RWPE1 (cell line): ENCODE measurements around the gene SETD4.

ENCODE experiments used
- CTCF ChIA-PET: fragments of 350-600 bp; sonication (Branson Sonifier 250); formaldehyde crosslinking; extraction: SDS; loops from one replicate; lab custom pipeline; 2021; lab: Yijun Ruan, JAX
- POLR2A ChIA-PET: fragments of 400-600 bp; formaldehyde crosslinking; extraction: SDS; loops from one replicate; lab custom pipeline; 2020; ENCODE audit warnings: antibody characterized with exemption; ENCODE audit not compliant: low non-redundant PET; lab: Yijun Ruan, JAX
- DNase-seq: peaks from one replicate; pipeline ENCODE4 v3.0.0; 2012; ENCODE audit warnings: low spot score
- H3K27ac ChIP-seq: fragments of 450-650 bp; 2 replicates; pipeline ENCODE4 v1.5.1; 2017
- TF ChIP-seq, protein P1 (sequence below): fragments of 450-650 bp; conservative IDR thresholded peaks from 2 replicates; pipeline ENCODE4 v1.5.1; 2017; ENCODE audit warnings: low read depth, mild to moderate bottlenecking

The SETD4 gene

DNA sequence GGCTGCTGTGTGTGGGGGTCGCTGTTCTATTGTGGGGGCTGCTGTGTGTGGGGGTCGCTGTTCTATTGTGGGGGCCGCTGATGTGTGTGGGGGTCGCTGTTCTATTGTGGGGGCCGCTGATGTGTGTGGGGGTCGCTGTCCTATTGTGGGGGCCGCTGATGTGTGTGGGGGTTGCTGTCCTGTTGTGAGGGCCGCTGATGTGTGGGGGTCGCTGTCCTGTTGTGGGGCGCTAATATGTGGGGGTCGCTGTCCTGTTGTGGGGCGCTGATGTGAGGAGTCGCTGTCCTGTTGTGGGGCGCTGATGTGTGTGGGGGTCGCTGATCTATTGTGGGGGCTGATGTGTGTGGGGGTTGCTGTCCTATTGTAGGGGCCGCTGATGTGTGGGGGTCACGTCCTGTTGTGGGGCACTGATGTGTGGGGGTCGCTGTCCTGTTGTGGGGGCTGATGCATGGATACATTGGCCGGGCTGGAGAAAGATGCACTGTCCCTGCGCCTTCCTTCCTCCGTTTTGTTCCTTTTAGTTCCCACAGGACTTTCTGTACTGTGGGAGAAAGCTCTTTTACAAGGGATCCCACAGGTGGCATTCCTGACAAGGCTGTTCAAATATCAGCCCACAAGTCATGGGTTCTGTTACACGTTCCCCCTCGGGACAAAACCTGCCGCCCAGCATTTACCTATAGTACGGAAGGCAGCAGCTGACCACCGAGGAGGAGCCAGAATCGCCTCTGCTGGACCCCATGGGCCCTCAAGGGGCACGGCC lies 27.5 kb downstream of the SETD4 start:
- POLR2A ChIA-PET, result no interaction called here
- CTCF ChIA-PET, result interaction anchor here (0.7 kb wide), 1 partner anchor 25 kb away, joined by 3 read pairs; no protein-coding TSS in a partner anchor
- H3K27ac ChIP-seq, result peak overlapping the region; percentile 31
- TF ChIP-seq, protein P1, sequence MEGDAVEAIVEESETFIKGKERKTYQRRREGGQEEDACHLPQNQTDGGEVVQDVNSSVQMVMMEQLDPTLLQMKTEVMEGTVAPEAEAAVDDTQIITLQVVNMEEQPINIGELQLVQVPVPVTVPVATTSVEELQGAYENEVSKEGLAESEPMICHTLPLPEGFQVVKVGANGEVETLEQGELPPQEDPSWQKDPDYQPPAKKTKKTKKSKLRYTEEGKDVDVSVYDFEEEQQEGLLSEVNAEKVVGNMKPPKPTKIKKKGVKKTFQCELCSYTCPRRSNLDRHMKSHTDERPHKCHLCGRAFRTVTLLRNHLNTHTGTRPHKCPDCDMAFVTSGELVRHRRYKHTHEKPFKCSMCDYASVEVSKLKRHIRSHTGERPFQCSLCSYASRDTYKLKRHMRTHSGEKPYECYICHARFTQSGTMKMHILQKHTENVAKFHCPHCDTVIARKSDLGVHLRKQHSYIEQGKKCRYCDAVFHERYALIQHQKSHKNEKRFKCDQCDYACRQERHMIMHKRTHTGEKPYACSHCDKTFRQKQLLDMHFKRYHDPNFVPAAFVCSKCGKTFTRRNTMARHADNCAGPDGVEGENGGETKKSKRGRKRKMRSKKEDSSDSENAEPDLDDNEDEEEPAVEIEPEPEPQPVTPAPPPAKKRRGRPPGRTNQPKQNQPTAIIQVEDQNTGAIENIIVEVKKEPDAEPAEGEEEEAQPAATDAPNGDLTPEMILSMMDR, result no peak
- no peak for DNase-seq

DNA sequence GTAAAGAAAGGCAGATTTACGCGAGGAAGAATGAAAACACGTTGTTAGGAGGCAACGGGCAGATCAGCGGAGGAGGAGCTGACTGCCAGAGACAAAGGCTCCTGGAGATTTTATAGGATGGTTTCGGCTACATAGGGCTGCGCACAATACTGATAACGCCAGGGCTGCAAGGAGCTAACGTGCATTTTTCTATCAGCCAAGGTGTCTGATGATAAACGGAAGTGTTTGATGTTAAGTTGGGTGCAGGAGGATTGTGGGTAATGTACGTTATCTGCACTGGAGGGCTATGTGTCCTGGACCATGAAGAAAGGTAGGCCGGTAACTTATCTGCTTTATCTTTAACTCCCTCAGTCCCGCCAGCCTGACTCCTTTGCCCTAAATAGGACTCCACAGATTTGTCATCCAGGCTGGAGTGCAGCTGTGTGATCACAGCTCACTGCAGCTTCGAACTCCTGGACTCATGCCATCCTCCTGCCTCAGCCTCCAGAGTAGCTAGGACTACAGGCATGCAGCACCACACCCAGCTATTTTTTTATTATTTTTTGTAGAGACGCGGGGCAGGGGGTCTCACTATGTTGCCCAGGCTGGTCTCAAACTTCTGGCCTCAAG lies 29.6 kb downstream of the SETD4 start:
- POLR2A ChIA-PET, result no interaction called here
- DNase-seq, result no peak
- CTCF ChIA-PET, result interaction anchor here (0.6 kb wide), 2 partner anchors 709 to 1339 kb away, joined by 3 read pairs; no protein-coding TSS in a partner anchor
- no peak overlapping the region for H3K27ac ChIP-seq
- TF ChIP-seq, protein P1, result no peak

DNA sequence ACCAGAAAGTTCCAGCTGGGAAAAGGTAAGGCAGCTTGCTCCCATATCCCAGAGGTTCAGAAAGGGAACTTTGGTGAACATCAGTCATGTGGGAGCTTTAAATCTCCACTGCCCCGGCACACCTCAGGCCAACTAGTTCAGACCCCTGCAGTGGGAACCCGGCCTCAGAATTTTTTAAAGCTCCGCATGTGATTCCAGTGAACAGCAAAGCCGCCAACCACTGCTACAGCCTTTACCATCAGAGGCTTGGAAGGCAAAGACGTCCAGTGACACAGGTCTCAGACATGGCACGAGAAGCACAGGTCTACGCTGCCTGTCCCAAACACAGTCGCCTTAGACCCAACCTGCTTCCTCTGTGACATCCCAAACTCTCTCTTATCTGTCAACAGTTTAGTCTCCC lies 31.0 kb downstream of the SETD4 start:
- TF ChIP-seq, protein P1, result no peak
- no peak for DNase-seq
- CTCF ChIA-PET, result interaction anchor here (0.6 to 0.7 kb wide), 3 partner anchors 123 to 1277 kb away, joined by 3 to 5 read pairs (median 4); no protein-coding TSS in a partner anchor
- POLR2A ChIA-PET, result no interaction called here
- H3K27ac ChIP-seq, result no peak overlapping the region

DNA sequence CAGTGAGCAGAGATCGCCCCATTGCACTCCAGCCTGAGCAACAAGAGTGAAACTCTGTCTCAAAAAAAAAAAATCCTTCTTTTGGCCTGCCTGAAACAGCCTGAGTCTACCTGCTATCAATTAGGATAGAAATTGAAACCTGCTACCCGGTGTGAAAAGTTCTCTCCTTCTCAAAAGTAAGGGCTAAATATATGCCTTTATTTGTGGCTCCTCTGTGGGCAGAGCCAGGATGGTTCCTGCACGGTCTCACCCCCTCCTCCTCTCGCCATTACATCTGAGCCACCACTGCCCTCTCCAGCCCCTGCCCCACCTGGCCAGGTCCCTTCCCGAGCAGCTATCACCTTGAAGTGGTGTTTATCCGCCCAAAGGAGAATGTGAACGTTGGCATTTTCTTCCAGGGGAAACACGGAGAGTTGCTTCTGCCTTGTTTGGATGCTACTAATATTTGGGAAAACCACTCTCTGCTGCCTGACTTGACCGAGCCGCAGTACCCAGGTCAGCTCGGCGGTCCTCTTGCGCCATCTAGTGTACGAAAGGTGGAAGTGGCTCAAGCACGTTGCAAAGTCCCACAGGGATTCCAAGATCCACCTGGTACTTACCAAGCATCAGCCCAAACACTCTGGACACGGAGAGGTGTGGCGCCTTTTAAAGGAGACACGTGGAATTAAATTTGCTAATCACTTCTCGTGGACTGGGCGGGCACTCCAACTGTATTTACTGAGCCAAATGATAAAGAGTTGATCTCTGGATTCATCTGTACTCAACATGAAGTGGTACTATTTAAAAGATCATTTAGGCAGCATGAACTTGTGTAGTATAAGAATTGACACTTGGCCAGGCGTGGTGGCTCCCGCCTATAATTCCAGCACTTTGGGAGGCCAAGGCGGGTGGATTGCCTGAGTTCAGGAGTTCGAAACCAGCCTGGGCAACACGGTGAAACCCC lies 31.9 kb downstream of the SETD4 start:
- TF ChIP-seq, protein P1, result peak; percentile 96
- H3K27ac ChIP-seq, result no peak overlapping the region
- ChIA-PET CTCF (interaction anchor here (0.5 to 1.5 kb wide), 16 partner anchors 10 to 1397 kb away, joined by 3 to 8 read pairs (median 3); no protein-coding TSS in a partner anchor), POLR2A (no interaction called here)
- DNase-seq, result peak; percentile 76

DNA sequence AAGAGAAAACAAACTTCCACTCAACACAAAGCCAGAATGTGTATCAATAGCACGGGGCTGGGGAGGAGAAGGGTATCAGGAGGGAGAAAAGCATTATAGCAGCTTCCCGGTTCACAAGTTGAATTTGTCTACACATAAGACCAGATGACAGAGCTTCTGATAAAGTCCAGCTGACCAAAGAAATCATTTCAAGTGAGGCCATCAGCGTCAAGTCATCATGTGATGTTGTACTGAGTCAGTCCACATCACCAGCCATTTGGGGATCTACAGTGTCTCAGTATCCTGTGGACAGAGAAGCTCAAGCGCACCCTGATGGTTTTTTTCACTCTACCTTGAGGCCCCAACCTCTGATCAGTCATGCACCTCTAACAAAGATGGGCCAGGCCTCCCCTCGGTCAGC lies 33.0 kb downstream of the SETD4 start:
- no peak for DNase-seq
- CTCF ChIA-PET, result interaction anchor here (0.7 to 1.5 kb wide), 5 partner anchors 9 to 1140 kb away, joined by 3 to 5 read pairs (median 3); no protein-coding TSS in a partner anchor
- H3K27ac ChIP-seq, result no peak overlapping the region
- TF ChIP-seq, protein P1, result no peak
- POLR2A ChIA-PET, result no interaction called here

DNA sequence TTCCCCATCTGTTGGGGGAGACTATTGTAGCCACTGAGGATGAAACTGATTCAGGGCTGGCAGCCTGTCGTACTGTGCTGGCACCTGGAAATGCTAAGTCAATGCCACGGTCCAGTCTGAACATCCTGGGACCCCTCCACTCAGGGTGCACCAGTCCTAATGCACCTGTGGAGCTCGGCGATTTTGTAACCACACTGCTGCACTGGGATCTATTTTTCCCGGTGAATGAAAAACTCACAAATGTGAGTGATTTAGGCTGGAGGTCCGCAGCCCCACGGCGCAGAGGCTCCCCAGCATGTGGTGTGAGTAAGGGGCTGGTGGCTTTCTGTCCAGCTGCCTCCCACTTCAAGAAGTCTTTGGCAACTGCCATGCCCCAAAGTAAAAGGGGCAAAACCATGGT lies 35.5 kb downstream of the SETD4 start:
- no peak for DNase-seq
- ChIA-PET CTCF (no interaction called here), POLR2A (no interaction called here)

More for the DNA sequence above, 35.5 kb downstream of the SETD4 start:
- TF ChIP-seq, protein P1, result no peak
- no peak overlapping the region for H3K27ac ChIP-seq
